GM19351 (cell line): ENCODE measurements around the gene CCDC28A.

Experiments used
- ATAC-seq: cut with Tn5 transposase; IDR thresholded peaks from one replicate; pipeline ENCODE4 v1.9.1; 2021; ENCODE audit warnings: mild to moderate bottlenecking, moderate library complexity; ENCODE audit not compliant: unreplicated experiment

Gene CCDC28A

GRCh38 chr6:138795809-138796603 is 22.4 kb downstream of the CCDC28A start, which contains the start of gene ECT2L:
ECT2L (plus strand) TSS chr6:138796087; CDS start chr6:138813275, 17,188 bp downstream.
- ATAC-seq, result no peak

- no peak for ATAC-seq
Measured at GRCh38 chr6:138796771-138797170, 23.2 kb downstream of the CCDC28A start.

GRCh38 chr6:138797806-138798446 is 24.4 kb downstream of the CCDC28A start:
- ATAC-seq, result no peak

- no peak for ATAC-seq
Measured at GRCh38 chr6:138800377-138801150, 27.0 kb downstream of the CCDC28A start.

- no peak for ATAC-seq
Measured at GRCh38 chr6:138803331-138803730, 29.8 kb downstream of the CCDC28A start.

- no peak for ATAC-seq
Measured at GRCh38 chr6:138803861-138804260, 30.3 kb downstream of the CCDC28A start.

GRCh38 chr6:138805016-138805765 is 31.6 kb downstream of the CCDC28A start:
- no peak for ATAC-seq

- no peak for ATAC-seq
Measured at GRCh38 chr6:138806889-138807288, 33.3 kb downstream of the CCDC28A start.

GRCh38 chr6:138809677-138810076 is 36.1 kb downstream of the CCDC28A start:
- ATAC-seq, result no peak

- ATAC-seq, result no peak
Measured at GRCh38 chr6:138811866-138812265, 38.3 kb downstream of the CCDC28A start.

- ATAC-seq, result no peak
Measured at GRCh38 chr6:138814179-138814834, 40.7 kb downstream of the CCDC28A start.

- no peak for ATAC-seq
Measured at GRCh38 chr6:138815221-138815620, 41.7 kb downstream of the CCDC28A start.

- peak; percentile 54 for ATAC-seq
Measured at GRCh38 chr6:138815797-138816528, 42.4 kb downstream of the CCDC28A start.

- no peak for ATAC-seq
Measured at GRCh38 chr6:138817799-138818198, 44.2 kb downstream of the CCDC28A start.

GRCh38 chr6:138818496-138819194 is 45.1 kb downstream of the CCDC28A start:
- peak; percentile 66 for ATAC-seq

GRCh38 chr6:138821519-138821918 is 48.0 kb downstream of the CCDC28A start:
- ATAC-seq, result peak; percentile 18

GRCh38 chr6:138824482-138825144 is 51.0 kb downstream of the CCDC28A start:
- ATAC-seq, result no peak

GRCh38 chr6:138830248-138830647 is 56.7 kb downstream of the CCDC28A start:
- no peak for ATAC-seq
